ENCODE data around the gene KDM5C. TPM values are rescaled to one million over a fixed set of nuclear protein-coding genes. Genes with fewer than 3 reads are reported as not detected.

Gene KDM5C
- total and polyA plus RNA-seq, 9 of the 15 experiments (the other 6 are each of a cell fraction or from before 2014, with no cell fraction given) = 0.62 to 136 (median 52.4) TPM

DNA sequence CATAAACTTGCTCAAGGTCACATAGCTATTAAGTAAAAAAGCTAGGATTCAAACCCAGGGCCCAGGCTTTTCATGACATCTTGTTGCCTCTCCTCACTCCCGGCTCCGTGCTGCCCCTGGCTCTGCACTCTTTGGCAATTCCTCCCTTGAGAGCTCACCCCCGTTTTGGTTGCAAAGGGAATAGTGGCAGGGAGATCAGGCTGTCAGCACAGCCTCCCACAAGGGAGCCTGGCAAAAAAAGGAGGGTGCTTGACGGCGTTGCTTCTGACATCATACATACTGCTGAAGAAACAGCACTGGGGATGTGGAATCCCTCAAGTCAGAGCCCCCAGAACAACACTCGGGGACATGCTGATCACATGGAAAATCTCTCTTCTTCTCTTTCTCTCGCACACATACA is 35.8 kb upstream of the KDM5C start:
- Histone ChIP-seq H3K9me3 (replicated peaks; ENCODE audit: control insufficient read depth, insufficient read depth, low read depth, low read length) (no peaks in the 10 kb centered on the region), H2AFZ (ENCODE audit: low read depth, low read length) (peak overlapping the region; percentile 45; the same call in 1 of the 2 replicates), H3K9me1 (ENCODE audit: control insufficient read depth, insufficient read depth, low read length) (no peaks in the 10 kb centered on the region), H3K4me2 (ENCODE audit: insufficient read depth, low read length) (no peak overlapping the region), H3K9ac (ENCODE audit: insufficient read depth in 1 of 2, low read depth in 2 of 2, low read length in 2 of 2) (peak overlapping the region in 1 of 2 experiments; percentile 45; a peak in 1 of 4 replicates), H3K27ac (ENCODE audit: extremely low read depth, low read depth, low read length) (no peak overlapping the region), H3K4me1 (replicated peaks in 1 of 2; ENCODE audit: control insufficient read depth in 2 of 2, insufficient read depth in 2 of 2, low read length in 2 of 2) (peaks cover 51 to 54% of the 10 kb centered on the region in 2 experiments; a peak in 4 of 5 replicates), H3K4me3 (no peak overlapping the region), H3K79me2 (ENCODE audit: control insufficient read depth, insufficient read depth, low read length) (peaks cover 8% of the 10 kb centered on the region; the same call in 2 of the 3 replicates), H3K27me3 (ENCODE audit: control insufficient read depth in 2 of 2, insufficient read depth in 2 of 2, low read length in 2 of 2) (no peaks in the 10 kb centered on the region), H3K36me3 (ENCODE audit: control insufficient read depth, insufficient read depth, low read length) (peaks cover 2% of the 10 kb centered on the region; the same call in 1 of the 3 replicates), H4K20me1 (replicated peaks; ENCODE audit: control insufficient read depth, insufficient read depth, low read length) (no peaks in the 10 kb centered on the region)
- intact Hi-C loops (cut with micrococcal nuclease) = no loop called here
- ChIA-PET POLR2A (no interaction called here), CTCF (ENCODE audit: low intra/inter-chr PET ratio) (no interaction called here)
- TF ChIP-seq ZNF695 (CRISPR knock-in tag; IDR thresholded peaks at IDR 0.05) = no peak
- TF ChIP-seq, protein P1, sequence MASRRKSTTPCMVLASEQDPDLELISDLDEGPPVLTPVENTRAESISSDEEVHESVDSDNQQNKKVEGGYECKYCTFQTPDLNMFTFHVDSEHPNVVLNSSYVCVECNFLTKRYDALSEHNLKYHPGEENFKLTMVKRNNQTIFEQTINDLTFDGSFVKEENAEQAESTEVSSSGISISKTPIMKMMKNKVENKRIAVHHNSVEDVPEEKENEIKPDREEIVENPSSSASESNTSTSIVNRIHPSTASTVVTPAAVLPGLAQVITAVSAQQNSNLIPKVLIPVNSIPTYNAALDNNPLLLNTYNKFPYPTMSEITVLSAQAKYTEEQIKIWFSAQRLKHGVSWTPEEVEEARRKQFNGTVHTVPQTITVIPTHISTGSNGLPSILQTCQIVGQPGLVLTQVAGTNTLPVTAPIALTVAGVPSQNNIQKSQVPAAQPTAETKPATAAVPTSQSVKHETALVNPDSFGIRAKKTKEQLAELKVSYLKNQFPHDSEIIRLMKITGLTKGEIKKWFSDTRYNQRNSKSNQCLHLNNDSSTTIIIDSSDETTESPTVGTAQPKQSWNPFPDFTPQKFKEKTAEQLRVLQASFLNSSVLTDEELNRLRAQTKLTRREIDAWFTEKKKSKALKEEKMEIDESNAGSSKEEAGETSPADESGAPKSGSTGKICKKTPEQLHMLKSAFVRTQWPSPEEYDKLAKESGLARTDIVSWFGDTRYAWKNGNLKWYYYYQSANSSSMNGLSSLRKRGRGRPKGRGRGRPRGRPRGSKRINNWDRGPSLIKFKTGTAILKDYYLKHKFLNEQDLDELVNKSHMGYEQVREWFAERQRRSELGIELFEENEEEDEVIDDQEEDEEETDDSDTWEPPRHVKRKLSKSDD (conservative IDR thresholded peaks at IDR 0.05; ENCODE audit: low read length) = no peak
- no peak for TF ChIP-seq ZNF175 (CRISPR knock-in tag; IDR thresholded peaks at IDR 0.05; ENCODE audit: low read depth)
- no peak for TF ChIP-seq ARNT (IDR thresholded peaks at IDR 0.05)
- TF ChIP-seq, protein P2, sequence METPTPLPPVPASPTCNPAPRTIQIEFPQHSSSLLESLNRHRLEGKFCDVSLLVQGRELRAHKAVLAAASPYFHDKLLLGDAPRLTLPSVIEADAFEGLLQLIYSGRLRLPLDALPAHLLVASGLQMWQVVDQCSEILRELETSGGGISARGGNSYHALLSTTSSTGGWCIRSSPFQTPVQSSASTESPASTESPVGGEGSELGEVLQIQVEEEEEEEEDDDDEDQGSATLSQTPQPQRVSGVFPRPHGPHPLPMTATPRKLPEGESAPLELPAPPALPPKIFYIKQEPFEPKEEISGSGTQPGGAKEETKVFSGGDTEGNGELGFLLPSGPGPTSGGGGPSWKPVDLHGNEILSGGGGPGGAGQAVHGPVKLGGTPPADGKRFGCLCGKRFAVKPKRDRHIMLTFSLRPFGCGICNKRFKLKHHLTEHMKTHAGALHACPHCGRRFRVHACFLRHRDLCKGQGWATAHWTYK (CRISPR knock-in tag; IDR thresholded peaks at IDR 0.05) = no peak
- TF ChIP-seq MYC (IDR thresholded peaks at IDR 0.05; ENCODE audit: low read depth, low read length) = no peak
- no peak for TF ChIP-seq MYC (CRISPR knock-in tag; IDR thresholded peaks at IDR 0.05; ENCODE audit: borderline replicate concordance, low read depth)
- TF ChIP-seq, protein P3, sequence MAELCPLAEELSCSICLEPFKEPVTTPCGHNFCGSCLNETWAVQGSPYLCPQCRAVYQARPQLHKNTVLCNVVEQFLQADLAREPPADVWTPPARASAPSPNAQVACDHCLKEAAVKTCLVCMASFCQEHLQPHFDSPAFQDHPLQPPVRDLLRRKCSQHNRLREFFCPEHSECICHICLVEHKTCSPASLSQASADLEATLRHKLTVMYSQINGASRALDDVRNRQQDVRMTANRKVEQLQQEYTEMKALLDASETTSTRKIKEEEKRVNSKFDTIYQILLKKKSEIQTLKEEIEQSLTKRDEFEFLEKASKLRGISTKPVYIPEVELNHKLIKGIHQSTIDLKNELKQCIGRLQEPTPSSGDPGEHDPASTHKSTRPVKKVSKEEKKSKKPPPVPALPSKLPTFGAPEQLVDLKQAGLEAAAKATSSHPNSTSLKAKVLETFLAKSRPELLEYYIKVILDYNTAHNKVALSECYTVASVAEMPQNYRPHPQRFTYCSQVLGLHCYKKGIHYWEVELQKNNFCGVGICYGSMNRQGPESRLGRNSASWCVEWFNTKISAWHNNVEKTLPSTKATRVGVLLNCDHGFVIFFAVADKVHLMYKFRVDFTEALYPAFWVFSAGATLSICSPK (IDR thresholded peaks at IDR 0.05; ENCODE audit: borderline replicate concordance) = no peak
- TF ChIP-seq NCOA6 (IDR thresholded peaks at IDR 0.05) = no peak
- no peak for TF ChIP-seq ZNF830 (CRISPR knock-in tag; IDR thresholded peaks at IDR 0.05)
- TF ChIP-seq NELFE (IDR thresholded peaks at IDR 0.05; ENCODE audit: insufficient read depth, insufficient read length) = no peak
- TF ChIP-seq ZNF644 (tag; IDR thresholded peaks at IDR 0.05; ENCODE audit: low read depth) = no peak
- TF ChIP-seq TAF1 (IDR thresholded peaks at IDR 0.05; ENCODE audit: control insufficient read depth, extremely low read depth, insufficient read depth, low read length, severe bottlenecking) = no peak
- no peak for TF ChIP-seq HDAC8 (tag; IDR thresholded peaks at IDR 0.05)
- no peak for TF ChIP-seq RFX7 (CRISPR knock-in tag; IDR thresholded peaks at IDR 0.05)
- TF ChIP-seq ZNF584 (CRISPR knock-in tag; IDR thresholded peaks at IDR 0.05; ENCODE audit: low read depth) = no peak
- no peak for TF ChIP-seq MTA3 (IDR thresholded peaks at IDR 0.05; ENCODE audit: borderline replicate concordance)
- no peak for ATAC-seq
- BruUV-seq (replicated peaks) = no TSS peak
- FAIRE-seq = no peak
- WGBS (ENCODE audit: insufficient coverage, low coverage, missing lambda C conversion rate) = 32% methylated on average over 6 of the region's 7 CpGs
- in situ Hi-C loops (cut with MboI) = no loop called here
- no peak for DNase-seq (ENCODE audit: extremely low read depth in 1 of 4, low spot score in 3 of 4)
